ENCODE measurements around the gene TMEM95. TPM values are rescaled to one million over a fixed set of nuclear protein-coding genes. Genes with fewer than 3 reads are reported as not detected.
A peak's percentile ranks its signal among the peaks of the same experiment; 100 is the strongest.

TMEM95 gene
- total and polyA plus RNA-seq, 10 of the 15 experiments (the other 5 are each of a cell fraction or from before 2014, with no cell fraction given), result 0.05 to 0.28 TPM; not detected in 8

GRCh38 chr17:7314719-7315569 lies 40.0 kb upstream of the TMEM95 start, which contains the start of gene GPS2 (continued):
- no peak for TF ChIP-seq CEBPB (IDR thresholded peaks at IDR 0.05; ENCODE audit: borderline replicate concordance in 1 of 2, low read depth in 2 of 2, low read length in 2 of 2)
- TF ChIP-seq TCF3 (IDR thresholded peaks at IDR 0.05; ENCODE audit: borderline replicate concordance, insufficient read depth, low read depth, low read length), result 0 out of 2 replicates have a peak, but pooled peaks have one; percentile 48
- TF ChIP-seq HDGF (IDR thresholded peaks at IDR 0.05), result no peak
- TF ChIP-seq, protein P1, sequence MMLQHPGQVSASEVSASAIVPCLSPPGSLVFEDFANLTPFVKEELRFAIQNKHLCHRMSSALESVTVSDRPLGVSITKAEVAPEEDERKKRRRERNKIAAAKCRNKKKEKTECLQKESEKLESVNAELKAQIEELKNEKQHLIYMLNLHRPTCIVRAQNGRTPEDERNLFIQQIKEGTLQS (IDR thresholded peaks at IDR 0.05; ENCODE audit: borderline replicate concordance, extremely low read depth, low read depth, low read length), result 0 out of 2 replicates have a peak, but pooled peaks have one; percentile 14
- no peak for TF ChIP-seq BMI1 (IDR thresholded peaks at IDR 0.05; ENCODE audit: borderline replicate concordance)
- no peak for TF ChIP-seq HDAC6 (IDR thresholded peaks at IDR 0.05; ENCODE audit: unreplicated experiment)
- TF ChIP-seq KLF5 (IDR thresholded peaks at IDR 0.05; ENCODE audit: partially characterized antibody), result peak; percentile 82
- TF ChIP-seq GATAD2B (conservative IDR thresholded peaks at IDR 0.05; ENCODE audit: low read depth), result peak; percentile 94
- TF ChIP-seq MYC (IDR thresholded peaks at IDR 0.05; ENCODE audit: insufficient read depth, insufficient read length, insufficient replicate concordance, low read length, severe bottlenecking), result no peak
- TF ChIP-seq RBBP5 (conservative IDR thresholded peaks at IDR 0.05), result no peak
- TF ChIP-seq SP1 (IDR thresholded peaks at IDR 0.05; ENCODE audit: low read depth, low read length), result no peak
- TF ChIP-seq, protein P2, sequence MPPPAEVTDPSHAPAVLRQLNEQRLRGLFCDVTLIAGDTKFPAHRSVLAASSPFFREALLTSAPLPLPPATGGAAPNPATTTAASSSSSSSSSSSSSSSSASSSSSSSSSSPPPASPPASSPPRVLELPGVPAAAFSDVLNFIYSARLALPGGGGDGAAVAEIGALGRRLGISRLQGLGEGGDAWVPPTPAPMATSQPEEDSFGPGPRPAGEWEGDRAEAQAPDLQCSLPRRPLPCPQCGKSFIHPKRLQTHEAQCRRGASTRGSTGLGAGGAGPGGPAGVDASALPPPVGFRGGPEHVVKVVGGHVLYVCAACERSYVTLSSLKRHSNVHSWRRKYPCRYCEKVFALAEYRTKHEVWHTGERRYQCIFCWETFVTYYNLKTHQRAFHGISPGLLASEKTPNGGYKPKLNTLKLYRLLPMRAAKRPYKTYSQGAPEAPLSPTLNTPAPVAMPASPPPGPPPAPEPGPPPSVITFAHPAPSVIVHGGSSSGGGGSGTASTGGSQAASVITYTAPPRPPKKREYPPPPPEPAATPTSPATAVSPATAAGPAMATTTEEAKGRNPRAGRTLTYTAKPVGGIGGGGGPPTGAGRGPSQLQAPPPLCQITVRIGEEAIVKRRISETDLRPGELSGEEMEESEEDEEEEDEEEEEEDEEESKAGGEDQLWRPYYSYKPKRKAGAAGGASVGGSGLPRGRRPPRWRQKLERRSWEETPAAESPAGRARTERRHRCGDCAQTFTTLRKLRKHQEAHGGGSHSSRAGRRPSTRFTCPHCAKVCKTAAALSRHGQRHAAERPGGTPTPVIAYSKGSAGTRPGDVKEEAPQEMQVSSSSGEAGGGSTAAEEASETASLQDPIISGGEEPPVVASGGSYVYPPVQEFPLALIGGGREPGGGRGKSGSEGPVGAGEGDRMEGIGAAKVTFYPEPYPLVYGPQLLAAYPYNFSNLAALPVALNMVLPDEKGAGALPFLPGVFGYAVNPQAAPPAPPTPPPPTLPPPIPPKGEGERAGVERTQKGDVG (CRISPR knock-in tag; IDR thresholded peaks at IDR 0.05), result no peak
- peak; percentile 67 for TF ChIP-seq SREBF1 (IDR thresholded peaks at IDR 0.05; ENCODE audit: low read length)
- TF ChIP-seq SUPT20H (IDR thresholded peaks at IDR 0.05; ENCODE audit: borderline replicate concordance, control insufficient read depth, low read depth, low read length), result no peak
- no peak for TF ChIP-seq SMAD1 (IDR thresholded peaks at IDR 0.05; ENCODE audit: low read depth, partially characterized antibody)
- no peak for TF ChIP-seq IKZF2 (IDR thresholded peaks at IDR 0.05)
- TF ChIP-seq CREB1 (IDR thresholded peaks at IDR 0.05; ENCODE audit: low read depth), result peak; percentile 95
- TF ChIP-seq IRF4 (IDR thresholded peaks at IDR 0.05; ENCODE audit: low read depth, low read length), result no peak
- TF ChIP-seq SUZ12 (IDR thresholded peaks at IDR 0.05; ENCODE audit: unreplicated experiment), result no peak
- TF ChIP-seq, protein P3, sequence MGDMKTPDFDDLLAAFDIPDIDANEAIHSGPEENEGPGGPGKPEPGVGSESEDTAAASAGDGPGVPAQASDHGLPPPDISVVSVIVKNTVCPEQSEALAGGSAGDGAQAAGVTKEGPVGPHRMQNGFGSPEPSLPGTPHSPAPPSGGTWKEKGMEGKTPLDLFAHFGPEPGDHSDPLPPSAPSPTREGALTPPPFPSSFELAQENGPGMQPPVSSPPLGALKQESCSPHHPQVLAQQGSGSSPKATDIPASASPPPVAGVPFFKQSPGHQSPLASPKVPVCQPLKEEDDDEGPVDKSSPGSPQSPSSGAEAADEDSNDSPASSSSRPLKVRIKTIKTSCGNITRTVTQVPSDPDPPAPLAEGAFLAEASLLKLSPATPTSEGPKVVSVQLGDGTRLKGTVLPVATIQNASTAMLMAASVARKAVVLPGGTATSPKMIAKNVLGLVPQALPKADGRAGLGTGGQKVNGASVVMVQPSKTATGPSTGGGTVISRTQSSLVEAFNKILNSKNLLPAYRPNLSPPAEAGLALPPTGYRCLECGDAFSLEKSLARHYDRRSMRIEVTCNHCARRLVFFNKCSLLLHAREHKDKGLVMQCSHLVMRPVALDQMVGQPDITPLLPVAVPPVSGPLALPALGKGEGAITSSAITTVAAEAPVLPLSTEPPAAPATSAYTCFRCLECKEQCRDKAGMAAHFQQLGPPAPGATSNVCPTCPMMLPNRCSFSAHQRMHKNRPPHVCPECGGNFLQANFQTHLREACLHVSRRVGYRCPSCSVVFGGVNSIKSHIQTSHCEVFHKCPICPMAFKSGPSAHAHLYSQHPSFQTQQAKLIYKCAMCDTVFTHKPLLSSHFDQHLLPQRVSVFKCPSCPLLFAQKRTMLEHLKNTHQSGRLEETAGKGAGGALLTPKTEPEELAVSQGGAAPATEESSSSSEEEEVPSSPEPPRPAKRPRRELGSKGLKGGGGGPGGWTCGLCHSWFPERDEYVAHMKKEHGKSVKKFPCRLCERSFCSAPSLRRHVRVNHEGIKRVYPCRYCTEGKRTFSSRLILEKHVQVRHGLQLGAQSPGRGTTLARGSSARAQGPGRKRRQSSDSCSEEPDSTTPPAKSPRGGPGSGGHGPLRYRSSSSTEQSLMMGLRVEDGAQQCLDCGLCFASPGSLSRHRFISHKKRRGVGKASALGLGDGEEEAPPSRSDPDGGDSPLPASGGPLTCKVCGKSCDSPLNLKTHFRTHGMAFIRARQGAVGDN (IDR thresholded peaks at IDR 0.05), result peak; percentile 86
- TF ChIP-seq SIX5 (IDR thresholded peaks at IDR 0.05; ENCODE audit: low read depth, low read length, severe bottlenecking), result peak; percentile 60
- no peak for TF ChIP-seq SPI1 (IDR thresholded peaks at IDR 0.05; ENCODE audit: borderline replicate concordance, insufficient read depth, low read depth, low read length)

Measured in GM12878 (cell line).